HepG2 (cell line): Measurements from ENCODE around the gene GRK5. TPM values are rescaled to one million over a fixed set of nuclear protein-coding genes. Genes with fewer than 3 reads are reported as not detected.

Source experiments
- ATAC-seq: fragments of 200-7000 bp; cut with Tn5 transposase; 3 replicates; pipeline ENCODE4 v1.9.1; 2020; ENCODE audit warnings: mild to moderate bottlenecking, moderate library complexity
- BruUV-seq: library from RNA; stranded (reverse); fragments of 400-500 nt; replicated peaks from 2 replicates; lab custom pipeline; 2021; lab: Mats Ljungman, UMichigan
- CTCF ChIA-PET: fragments of 300-600 bp; formaldehyde crosslinking; extraction: SDS; loops from one replicate; lab custom pipeline; 2021; ENCODE audit warnings: low total read pairs, inconsistent platforms, low intra/inter-chr PET ratio; lab: Yijun Ruan, JAX
- POLR2A ChIA-PET: fragments of 350-600 bp; sonication (Branson Sonifier 250); formaldehyde crosslinking; loops from one replicate; lab custom pipeline; 2020; ENCODE audit warnings: antibody characterized with exemption, inconsistent platforms; lab: Yijun Ruan, JAX
- DNase-seq: peaks from one replicate; pipeline ENCODE4 v3.0.0-alpha.2; 2015; ENCODE audit warnings: low spot score
- FAIRE-seq: peaks from 3 replicates; lab custom pipeline; 2011; peaks lifted over from hg19 to GRCh38; lab: Jason Lieb, UNC
- H2AFZ ChIP-seq: one replicate; pipeline ENCODE4 v1.6.1; 2011; ENCODE audit warnings: low read length, inconsistent platforms
- H3K27ac ChIP-seq: fragments of 300-600 bp; 3 replicates; pipeline ENCODE4 v1.8.0; 2011; ENCODE audit warnings: mixed run types, mild to moderate bottlenecking, mixed read lengths, low read length, inconsistent platforms; ENCODE audit not compliant: insufficient read depth; ENCODE audit errors: extremely low read length
- H3K27me3 ChIP-seq, 2 experiments: fragments of 200-600 bp in 1 of 2; 2 replicates in 1 of 2; 3 replicates in 1 of 2; pipeline versions ENCODE4 v1.6.0 to v1.8.0; 2011; ENCODE audit warnings: low read length in 2 of 2, mild to moderate bottlenecking in 2 of 2, moderate library complexity in 2 of 2, inconsistent platforms in 1 of 2; ENCODE audit not compliant: insufficient read depth in 2 of 2, control insufficient read depth in 1 of 2
- H3K36me3 ChIP-seq, 2 experiments: fragments of 200-600 bp in 1 of 2; replicated peaks in 1 of 2; 2 replicates in 1 of 2; 3 replicates in 1 of 2; pipeline versions ENCODE4 v1.5.1 to v1.8.0; 2011; ENCODE audit warnings: low read length in 2 of 2, inconsistent platforms in 1 of 2; ENCODE audit not compliant: insufficient read depth in 2 of 2, control insufficient read depth in 1 of 2
- H3K4me1 ChIP-seq: 2 replicates; pipeline ENCODE4 v1.5.1; 2012; ENCODE audit warnings: low read length, inconsistent platforms; ENCODE audit not compliant: insufficient read depth
- H3K4me2 ChIP-seq: 2 replicates; pipeline ENCODE4 v1.6.0; 2011; ENCODE audit warnings: low read depth, low read length, inconsistent platforms
- H3K4me3 ChIP-seq, 3 experiments: fragments of 200-600 bp in 1 of 3; sonication (generic), shearing (Covaris generic) in 1 of 3; replicated peaks in 1 of 3; 2 replicates each; pipeline ENCODE4 v1.5.1; 2011 to 2016; ENCODE audit warnings: low read length in 3 of 3, inconsistent platforms in 2 of 3, low read depth in 2 of 3, mild to moderate bottlenecking in 2 of 3, control low read depth in 1 of 3, mixed read lengths in 1 of 3; ENCODE audit not compliant: insufficient read depth in 1 of 3
- H3K79me2 ChIP-seq: one replicate; pipeline ENCODE4 v1.6.1; 2011; ENCODE audit warnings: low read length, inconsistent platforms; ENCODE audit not compliant: insufficient read depth
- H3K9ac ChIP-seq: 2 replicates; pipeline ENCODE4 v1.6.0; 2011; ENCODE audit warnings: mild to moderate bottlenecking, low read depth, low read length, inconsistent platforms; ENCODE audit not compliant: insufficient read depth
- H3K9me3 ChIP-seq: 2 replicates; pipeline ENCODE4 v1.5.1; 2012; ENCODE audit warnings: mild to moderate bottlenecking, low read length
- H4K20me1 ChIP-seq: 2 replicates; pipeline ENCODE4 v1.6.0; 2011; ENCODE audit warnings: inconsistent platforms, mild to moderate bottlenecking, low read length, moderate library complexity; ENCODE audit not compliant: insufficient read depth
- CHCHD3 ChIP-seq: sonication (generic); formaldehyde crosslinking; IDR thresholded peaks from 2 replicates; pipeline ENCODE4 v1.8.0; 2022; ENCODE audit warnings: mild to moderate bottlenecking, missing genetic modification reagents, moderate library complexity
- CREB1 ChIP-seq, 2 experiments: fragments of 450-650 bp in 1 of 2; IDR thresholded peaks; 2 replicates each; pipeline ENCODE4 v1.6.1; 2016 to 2017; ENCODE audit warnings: control low read depth in 1 of 2, mild to moderate bottlenecking in 1 of 2, missing compliant biosample characterization in 1 of 2, missing genetic modification characterization in 1 of 2
- NONO ChIP-seq, 2 experiments: fragments of 450-650 bp in 1 of 2; sonication (generic) in 1 of 2; formaldehyde crosslinking in 1 of 2; IDR thresholded peaks in 1 of 2; conservative IDR thresholded peaks in 1 of 2; 2 replicates each; pipeline versions ENCODE4 v1.6.1 to v1.8.0; 2017 to 2022; ENCODE audit warnings: mild to moderate bottlenecking in 1 of 2, missing genetic modification reagents in 1 of 2, moderate library complexity in 1 of 2
- SCMH1 ChIP-seq: sonication (generic); formaldehyde crosslinking; IDR thresholded peaks from 2 replicates; pipeline ENCODE4 v1.9.0; 2021; ENCODE audit warnings: missing genetic modification reagents, mild to moderate bottlenecking, borderline replicate concordance
- TAF1 ChIP-seq: sonication (generic); formaldehyde crosslinking; IDR thresholded peaks from 2 replicates; pipeline ENCODE4 v1.4.0; 2020; ENCODE audit warnings: missing genetic modification reagents
- ZFP62 ChIP-seq: sonication (generic); formaldehyde crosslinking; IDR thresholded peaks from 2 replicates; pipeline ENCODE4 v1.4.0; 2020; ENCODE audit warnings: missing genetic modification reagents
- ZNF543 ChIP-seq: sonication (generic); formaldehyde crosslinking; IDR thresholded peaks from 2 replicates; pipeline ENCODE4 v1.4.0; 2020; ENCODE audit warnings: mild to moderate bottlenecking, missing genetic modification reagents
- WGBS: methylation state at CpG from one replicate; pipeline ENCODE4 v1.1.6; 2017; ENCODE audit warnings: low lambda C conversion rate; 5-methylcytosine and 5-hydroxymethylcytosine counted together
- in situ Hi-C: cut with HindIII; loops from 2 replicates; pipeline ENCODE4 v1.10.0; 2017; ENCODE audit warnings: low pct_unique_long_range_greater_than_20kb; ENCODE audit not compliant: extremely low pct_ligation_motif_present
- intact Hi-C: fragments of 100-400 bp; cut with micrococcal nuclease; formaldehyde crosslinking; loops from one replicate; pipeline ENCODE4 v1.10.0; 2022; ENCODE audit not compliant: unreplicated experiment
- polyA plus RNA-seq, 8 experiments: library from polyadenylated mRNA; depleted of rRNA in 3 of 8; stranded (reverse) in 7 of 8; unstranded in 1 of 8; fragments of >200 nt; fragmentation: Illumina TruSeq in 4 of 8; extraction: Trizol in 4 of 8; gene quantifications; 2 replicates each; pipeline versions ENCODE4 v1.2.1 to v1.2.3, GENCODE V29; 2011 to 2016; ENCODE audit warnings: low read depth in 4 of 8, missing spikeins in 1 of 8, mixed read lengths in 1 of 8; ENCODE audit not compliant: insufficient read depth in 1 of 8
- total RNA-seq, 5 experiments: library from RNA; depleted of rRNA; stranded (reverse); fragments of >200 nt; fragmentation: Illumina TruSeq; extraction: Trizol; gene quantifications; 2 replicates each; pipeline ENCODE4 v1.2.3, GENCODE V29; 2016; ENCODE audit warnings: low read depth in 1 of 5
- TF ChIP-seq, protein P1 (sequence below): sonication (generic); formaldehyde crosslinking; IDR thresholded peaks from 2 replicates; pipeline ENCODE4 v1.5.0; 2020; ENCODE audit warnings: mild to moderate bottlenecking, missing genetic modification reagents

The GRK5 gene
- total and polyA plus RNA-seq, 2 of the 13 experiments (the other 11 are each of a cell fraction or from before 2014, with no cell fraction given): 10.4 to 12.6 TPM

DNA sequence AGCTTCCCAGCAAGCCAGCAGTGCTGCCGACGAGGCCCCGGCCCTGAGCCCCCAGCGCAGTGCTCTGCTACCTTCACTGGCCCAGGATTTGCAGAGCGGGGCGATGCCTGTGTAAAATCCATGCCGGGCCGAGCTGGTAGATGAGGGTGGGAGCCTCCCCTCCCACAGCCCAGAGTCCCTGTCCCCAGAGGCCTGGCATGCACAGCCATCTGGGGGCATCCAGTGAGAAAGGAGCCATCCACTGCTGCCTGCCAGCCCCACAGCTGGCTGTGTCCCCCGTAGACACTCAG lies 218.5 kb downstream of the GRK5 start:
- DNase-seq (no peak), FAIRE-seq (no peak), ATAC-seq (no peak)
- Histone ChIP-seq H3K79me2 (no peaks in the 10 kb centered on the region), H3K4me3 (no peak overlapping the region), H3K36me3 (peaks cover 8 to 34% of the 10 kb centered on the region in 2 experiments; a peak in 4 of 5 replicates), H3K27ac (no peak overlapping the region), H3K27me3 (no peaks in the 10 kb centered on the region), H2AFZ (no peak overlapping the region), H3K4me2 (no peak overlapping the region), H3K4me1 (no peaks in the 10 kb centered on the region), H4K20me1 (no peaks in the 10 kb centered on the region), H3K9ac (no peak overlapping the region), H3K9me3 (no peaks in the 10 kb centered on the region)
- no TSS peak for BruUV-seq
- in situ Hi-C loops (no loop called here), intact Hi-C loops (no loop called here)
- WGBS: no CpG with 5 or more reads among the region's 9 CpGs
- ChIA-PET CTCF (no interaction called here), POLR2A (no interaction called here)
- TF ChIP-seq ZFP62 (CRISPR knock-in tag) (no peak), SCMH1 (CRISPR knock-in tag) (no peak), CHCHD3 (CRISPR knock-in tag) (no peak), ZNF543 (CRISPR knock-in tag) (no peak)

DNA sequence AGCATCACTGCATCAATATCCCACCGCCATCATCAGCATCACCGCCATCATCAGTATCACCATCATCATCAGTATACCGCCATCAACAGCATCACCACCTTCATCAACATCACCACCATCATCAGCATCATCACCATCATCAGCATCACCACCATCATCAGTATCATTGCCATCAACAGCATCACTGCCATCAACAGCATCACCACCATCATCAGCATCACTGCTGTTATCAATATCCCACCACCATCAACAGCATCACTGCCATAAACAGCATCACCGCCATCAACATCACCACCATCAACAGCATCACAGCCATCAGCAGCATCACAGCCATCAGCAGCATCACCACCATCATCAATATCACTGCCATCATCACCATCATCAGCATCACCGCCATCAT lies 219.3 kb downstream of the GRK5 start:
- Histone ChIP-seq H2AFZ (no peak overlapping the region), H3K79me2 (no peaks in the 10 kb centered on the region), H3K9ac (no peak overlapping the region), H3K36me3 (peaks cover 9 to 36% of the 10 kb centered on the region in 2 experiments; a peak in 4 of 5 replicates), H3K4me3 (no peak overlapping the region), H3K4me2 (no peak overlapping the region), H3K9me3 (no peaks in the 10 kb centered on the region), H3K4me1 (no peaks in the 10 kb centered on the region), H3K27me3 (no peaks in the 10 kb centered on the region), H4K20me1 (no peaks in the 10 kb centered on the region), H3K27ac (no peak overlapping the region)
- ChIA-PET CTCF (no interaction called here), POLR2A (no interaction called here)
- in situ Hi-C loops (no loop called here), intact Hi-C loops (no loop called here)
- ATAC-seq (no peak), FAIRE-seq (no peak), DNase-seq (no peak)
- 88% methylated on average over 5 of the region's 5 CpGs for WGBS
- TF ChIP-seq NONO (IDR thresholded peaks at IDR 0.05) (no peak), NONO (CRISPR knock-in tag; conservative IDR thresholded peaks at IDR 0.05) (no peak), TAF1 (CRISPR knock-in tag) (no peak), CREB1 (IDR thresholded peaks at IDR 0.05) (peak; percentile 89; the same call in 1 of the 2 replicates), CREB1 (CRISPR knock-in tag; IDR thresholded peaks at IDR 0.05) (no peak)
- TF ChIP-seq, protein P1, sequence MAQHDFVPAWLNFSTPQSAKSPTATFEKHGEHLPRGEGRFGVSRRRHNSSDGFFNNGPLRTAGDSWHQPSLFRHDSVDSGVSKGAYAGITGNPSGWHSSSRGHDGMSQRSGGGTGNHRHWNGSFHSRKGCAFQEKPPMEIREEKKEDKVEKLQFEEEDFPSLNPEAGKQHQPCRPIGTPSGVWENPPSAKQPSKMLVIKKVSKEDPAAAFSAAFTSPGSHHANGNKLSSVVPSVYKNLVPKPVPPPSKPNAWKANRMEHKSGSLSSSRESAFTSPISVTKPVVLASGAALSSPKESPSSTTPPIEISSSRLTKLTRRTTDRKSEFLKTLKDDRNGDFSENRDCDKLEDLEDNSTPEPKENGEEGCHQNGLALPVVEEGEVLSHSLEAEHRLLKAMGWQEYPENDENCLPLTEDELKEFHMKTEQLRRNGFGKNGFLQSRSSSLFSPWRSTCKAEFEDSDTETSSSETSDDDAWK (CRISPR knock-in tag): no peak
- no TSS peak for BruUV-seq
